ENCODE measurements around the gene ZNF142.

ZNF142 gene

GRCh38 chr2:218659258-218659987 lies at the start of gene ZNF142, which contains the start of gene BCS1L:
TSS of gene ZNF142 (minus strand) at chr2:218659623. CDS start at chr2:218656429, 3,194 bp downstream.
TSS of gene BCS1L (plus strand) at chr2:218659683. CDS start at chr2:218660988, 1,305 bp downstream.
- peak within 1 kb of the TSS; percentile 76 for H3K4me3 ChIP-seq (ENCODE audit: control insufficient read depth, low read depth, low read length)
- no peak for TF ChIP-seq CTCF (conservative IDR thresholded peaks at IDR 0.05; ENCODE audit: control insufficient read depth, insufficient read depth, low read depth, low read length)
- DNase-seq (ENCODE audit: low read depth): peak; percentile 81

GRCh38 chr2:218708086-218708485 lies 48.7 kb upstream of the ZNF142 start:
- no peak for TF ChIP-seq CTCF (conservative IDR thresholded peaks at IDR 0.05; ENCODE audit: control insufficient read depth, insufficient read depth, low read depth, low read length)
- DNase-seq (ENCODE audit: low read depth): no peak
- no peak overlapping the region for H3K4me3 ChIP-seq (ENCODE audit: control insufficient read depth, low read depth, low read length)

- H3K4me3 ChIP-seq (ENCODE audit: control insufficient read depth, low read depth, low read length): no peak overlapping the region
- DNase-seq (ENCODE audit: low read depth): no peak
- no peak for TF ChIP-seq CTCF (conservative IDR thresholded peaks at IDR 0.05; ENCODE audit: control insufficient read depth, insufficient read depth, low read depth, low read length)
These were observed 43.9 kb upstream of the ZNF142 start for GRCh38 chr2:218703341-218703740.

- DNase-seq (ENCODE audit: low read depth): peak; percentile 28
- no peak overlapping the region for H3K4me3 ChIP-seq (ENCODE audit: control insufficient read depth, low read depth, low read length)
- TF ChIP-seq CTCF (conservative IDR thresholded peaks at IDR 0.05; ENCODE audit: control insufficient read depth, insufficient read depth, low read depth, low read length): no peak
These were observed 42.4 kb upstream of the ZNF142 start for GRCh38 chr2:218701806-218702205.

GRCh38 chr2:218698885-218699284 lies 39.5 kb upstream of the ZNF142 start:
- no peak for TF ChIP-seq CTCF (conservative IDR thresholded peaks at IDR 0.05; ENCODE audit: control insufficient read depth, insufficient read depth, low read depth, low read length)
- DNase-seq (ENCODE audit: low read depth): no peak
- H3K4me3 ChIP-seq (ENCODE audit: control insufficient read depth, low read depth, low read length): no peak overlapping the region

GRCh38 chr2:218694405-218695145 lies 35.2 kb upstream of the ZNF142 start:
- peak; percentile 28 for DNase-seq (ENCODE audit: low read depth)
- no peak for TF ChIP-seq CTCF (conservative IDR thresholded peaks at IDR 0.05; ENCODE audit: control insufficient read depth, insufficient read depth, low read depth, low read length)
- no peak overlapping the region for H3K4me3 ChIP-seq (ENCODE audit: control insufficient read depth, low read depth, low read length)

All from fibroblast of mammary gland (primary cell).